GM19099 (cell line): ENCODE results near the gene WDR7.

Experiments
- POLR2A ChIP-seq: IDR thresholded peaks from 3 replicates; pipeline ENCODE4 v1.6.1; 2011; ENCODE audit warnings: low read depth; ENCODE audit not compliant: insufficient read length; ENCODE audit errors: extremely low read depth

Gene WDR7

DNA sequence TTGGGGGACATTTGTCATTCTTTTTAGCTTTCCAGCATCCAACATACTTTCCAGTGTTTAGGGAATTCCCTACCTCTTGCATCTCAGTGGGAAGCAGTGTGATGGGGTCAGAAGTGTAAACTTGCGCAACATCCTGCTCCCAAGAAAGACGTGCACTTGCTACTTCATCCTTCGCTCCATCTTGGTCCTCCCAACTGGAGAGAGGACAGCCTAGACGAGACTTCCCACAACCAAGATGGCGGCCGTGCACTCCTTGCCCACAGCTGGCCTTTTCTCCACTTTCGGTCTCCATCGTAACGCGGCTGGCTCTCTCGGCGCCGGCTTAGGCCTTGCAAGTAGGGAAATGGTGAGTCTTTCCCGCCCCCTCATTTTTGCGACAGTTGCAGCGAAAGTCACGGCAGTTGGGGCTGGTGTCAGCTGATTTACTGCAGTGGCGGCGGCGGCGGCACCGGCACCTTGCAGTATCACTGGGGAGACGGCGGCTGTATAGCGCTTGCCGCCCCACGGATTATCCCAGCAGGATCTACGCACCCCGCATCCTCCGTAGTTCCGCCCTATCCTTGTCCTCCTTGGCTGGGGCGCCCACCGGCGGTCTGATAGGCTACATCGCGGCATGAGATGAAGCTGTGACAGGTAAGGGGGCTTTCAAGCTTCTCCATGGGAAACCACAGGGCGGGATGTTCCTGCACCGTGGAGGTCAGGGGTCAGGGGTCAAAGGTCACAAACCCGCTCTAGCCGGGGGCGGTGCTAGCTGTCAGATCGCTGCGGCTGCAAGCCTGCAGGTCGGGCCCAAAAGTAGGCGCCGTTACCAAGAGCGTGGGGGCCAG lies at the start of gene WDR7:
TSS of gene WDR7 (plus strand) at position 416 of the 827 bp plus-strand sequence. CDS start 21,157 bp downstream, outside the sequence.
- peak; percentile 73 for TF ChIP-seq POLR2A

DNA sequence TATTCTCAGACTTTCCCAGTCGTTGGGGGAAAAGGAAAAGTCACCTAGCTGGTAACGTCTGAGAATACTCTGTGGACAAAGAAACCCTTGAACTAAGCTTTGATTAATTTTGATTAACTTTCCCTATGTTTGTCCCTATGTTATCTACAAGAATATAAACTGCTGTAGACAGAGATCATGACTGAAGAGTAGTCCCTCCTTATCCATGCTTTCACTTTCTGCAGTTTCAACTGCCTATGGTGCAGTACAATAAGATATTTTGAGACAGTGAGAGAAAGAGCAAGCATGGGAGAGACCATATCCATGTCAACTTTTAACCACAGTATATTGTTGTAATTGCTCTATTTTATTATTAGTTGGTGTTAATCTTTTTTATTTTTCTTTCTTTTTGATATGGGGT lies 44.5 kb upstream of the WDR7 start:
- TF ChIP-seq POLR2A = no peak

DNA sequence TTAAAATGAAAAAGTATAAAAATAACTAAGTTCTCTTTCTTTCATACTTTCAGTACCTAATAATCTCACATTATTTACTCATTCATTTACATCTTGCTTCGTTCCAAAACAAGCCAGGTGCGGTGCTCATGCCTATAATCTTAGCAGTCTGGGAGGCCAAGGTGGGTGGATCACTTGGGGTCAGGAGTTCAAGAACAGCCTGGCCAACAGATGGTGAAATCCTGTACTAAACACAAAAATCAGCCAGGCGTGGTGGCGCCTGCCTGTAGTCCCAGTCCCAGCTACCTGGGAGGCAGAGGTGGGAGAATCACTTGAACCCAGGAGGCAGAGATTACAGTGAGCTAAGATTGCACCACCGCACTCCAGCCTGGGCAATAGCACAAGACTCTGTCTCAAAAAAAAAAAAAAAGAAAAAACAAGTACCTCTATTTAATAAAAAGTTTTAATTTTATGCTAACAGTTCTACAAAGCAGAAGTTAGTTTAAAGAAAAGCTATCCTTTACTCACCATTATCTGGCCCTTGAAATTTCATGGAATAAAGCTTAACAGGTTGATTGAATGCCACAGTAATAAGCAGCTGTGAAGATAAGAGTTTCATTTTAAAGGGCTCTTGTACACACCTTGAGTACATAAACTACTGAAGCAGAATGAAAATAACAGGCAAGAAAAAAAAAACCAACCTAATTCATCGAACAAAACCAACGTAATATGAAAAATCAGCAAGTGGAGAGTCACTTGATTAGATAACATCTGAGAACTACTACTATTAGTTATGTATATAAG lies 35.2 kb upstream of the WDR7 start:
- TF ChIP-seq POLR2A = no peak

DNA sequence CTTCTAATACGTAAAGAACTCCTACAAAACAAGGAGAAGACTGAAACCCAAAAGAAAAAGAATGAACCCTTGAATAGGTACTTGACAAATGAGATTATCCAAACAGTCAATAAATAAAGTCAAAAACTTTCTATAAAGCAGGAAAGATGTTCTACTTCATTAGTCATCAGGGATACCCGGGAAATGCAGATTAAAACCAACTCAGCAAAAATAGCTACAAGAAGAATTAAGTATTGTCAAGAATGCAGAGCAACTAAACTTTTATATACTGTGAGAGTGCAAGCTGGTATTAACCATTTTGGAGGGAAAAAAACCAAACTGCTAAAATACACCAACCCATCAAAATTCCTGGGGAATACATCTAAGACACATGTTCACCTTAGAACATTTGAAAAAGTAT lies 23.2 kb upstream of the WDR7 start:
- TF ChIP-seq POLR2A = no peak

DNA sequence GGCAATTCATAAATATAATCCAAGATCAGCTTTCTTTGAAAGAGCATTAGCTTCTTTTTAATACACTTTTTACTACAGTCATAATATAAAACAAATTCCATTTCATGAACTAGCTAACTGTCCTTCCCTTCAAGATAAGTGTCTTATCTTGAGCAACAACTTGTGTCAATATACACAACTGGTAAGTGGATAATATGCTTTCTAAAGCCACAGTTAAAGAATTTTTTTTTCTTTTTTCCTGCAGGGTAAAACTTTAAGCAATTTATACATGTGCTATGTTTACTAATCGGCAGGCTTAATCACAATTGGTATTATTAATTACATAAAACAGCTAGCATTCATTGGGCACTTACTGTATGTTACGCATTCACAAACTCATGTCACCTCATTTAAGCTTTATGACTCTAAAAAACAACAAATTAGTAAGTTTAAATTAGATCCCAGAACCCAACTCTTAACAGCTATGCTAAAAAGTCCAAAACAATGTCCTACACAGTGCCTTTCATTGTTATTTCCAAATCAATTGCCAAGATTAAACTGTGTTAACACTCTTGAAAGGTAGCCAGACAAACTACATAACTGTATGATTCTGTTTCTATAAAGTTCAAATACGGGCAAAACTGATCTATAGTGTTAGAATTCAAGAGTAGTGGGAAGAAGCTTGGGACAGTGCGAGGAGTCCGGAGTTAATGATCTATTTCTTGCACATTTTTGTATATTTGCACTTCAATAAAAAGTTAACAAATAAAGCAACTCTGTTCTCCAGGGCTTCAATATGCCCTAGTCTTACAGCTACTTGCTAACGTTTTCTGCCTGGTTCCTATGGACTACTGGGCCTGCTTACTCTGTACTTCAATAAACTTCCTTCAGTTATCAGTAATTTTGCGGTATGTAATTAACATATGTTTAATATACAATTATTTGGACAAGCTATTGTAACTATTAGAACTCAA lies 18.8 kb upstream of the WDR7 start:
- TF ChIP-seq POLR2A = no peak

DNA sequence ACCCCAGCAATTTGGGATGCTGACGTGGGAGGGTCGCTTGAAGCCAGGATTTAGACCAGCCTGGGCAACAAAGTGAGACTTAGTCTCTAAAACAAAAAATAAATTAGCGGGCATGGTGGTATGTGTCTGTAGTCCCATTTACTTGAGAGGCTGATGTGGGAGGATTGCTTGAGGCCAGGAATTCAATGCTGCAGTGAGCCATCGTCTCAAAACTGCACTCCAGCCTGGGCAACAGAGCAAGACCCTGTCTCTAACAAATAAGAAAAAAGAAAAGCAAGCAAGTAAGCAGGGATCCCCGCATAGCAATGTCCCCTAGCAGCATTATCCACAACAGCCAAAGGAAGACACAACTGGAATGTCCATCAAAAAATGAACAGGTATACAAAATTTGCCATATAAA lies 16.2 kb upstream of the WDR7 start:
- TF ChIP-seq POLR2A = no peak

DNA sequence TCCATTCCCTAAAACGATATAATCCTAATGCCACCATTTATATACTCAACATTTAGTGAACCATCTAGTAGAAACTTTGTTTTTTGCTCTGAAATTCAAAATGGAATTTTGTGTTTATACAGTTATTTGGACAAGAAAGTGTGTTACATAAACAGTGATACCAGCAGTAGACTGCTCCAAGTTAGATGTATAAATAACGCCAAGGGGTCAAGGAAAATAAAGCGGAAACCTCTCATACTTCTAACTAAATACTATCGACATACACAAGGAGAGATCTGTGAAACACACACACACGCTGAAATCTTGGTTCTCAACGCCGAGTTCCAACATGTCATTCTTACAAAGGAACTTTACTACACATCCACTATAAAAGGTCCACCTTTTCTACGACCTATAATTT lies 14.0 kb upstream of the WDR7 start:
- TF ChIP-seq POLR2A = no peak

DNA sequence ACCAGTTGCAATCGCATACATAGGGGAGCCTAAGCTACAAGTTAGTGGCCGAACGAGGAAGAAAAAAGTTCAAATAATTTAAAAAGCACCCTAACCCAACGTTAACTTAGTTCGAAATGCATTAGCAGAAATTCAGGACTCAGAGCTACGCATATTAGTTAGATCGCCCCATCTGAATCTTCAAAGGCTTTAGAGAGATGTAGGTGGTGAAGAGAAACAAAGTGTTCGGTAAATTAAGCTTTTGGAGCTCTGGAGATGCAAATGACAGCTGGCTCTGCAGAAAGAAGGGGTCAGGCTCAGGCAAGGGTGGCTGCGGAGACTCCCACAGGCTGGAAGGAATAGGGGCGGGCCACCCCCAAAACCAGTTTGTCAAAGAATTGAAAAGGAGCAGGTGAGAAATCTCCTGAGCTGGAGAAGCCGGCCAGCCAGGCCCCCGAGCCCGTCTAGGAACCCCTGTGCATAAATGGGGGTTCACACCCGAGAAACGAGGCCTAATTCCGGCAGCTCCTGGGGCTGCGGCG lies 13.4 kb upstream of the WDR7 start:
- no peak for TF ChIP-seq POLR2A

DNA sequence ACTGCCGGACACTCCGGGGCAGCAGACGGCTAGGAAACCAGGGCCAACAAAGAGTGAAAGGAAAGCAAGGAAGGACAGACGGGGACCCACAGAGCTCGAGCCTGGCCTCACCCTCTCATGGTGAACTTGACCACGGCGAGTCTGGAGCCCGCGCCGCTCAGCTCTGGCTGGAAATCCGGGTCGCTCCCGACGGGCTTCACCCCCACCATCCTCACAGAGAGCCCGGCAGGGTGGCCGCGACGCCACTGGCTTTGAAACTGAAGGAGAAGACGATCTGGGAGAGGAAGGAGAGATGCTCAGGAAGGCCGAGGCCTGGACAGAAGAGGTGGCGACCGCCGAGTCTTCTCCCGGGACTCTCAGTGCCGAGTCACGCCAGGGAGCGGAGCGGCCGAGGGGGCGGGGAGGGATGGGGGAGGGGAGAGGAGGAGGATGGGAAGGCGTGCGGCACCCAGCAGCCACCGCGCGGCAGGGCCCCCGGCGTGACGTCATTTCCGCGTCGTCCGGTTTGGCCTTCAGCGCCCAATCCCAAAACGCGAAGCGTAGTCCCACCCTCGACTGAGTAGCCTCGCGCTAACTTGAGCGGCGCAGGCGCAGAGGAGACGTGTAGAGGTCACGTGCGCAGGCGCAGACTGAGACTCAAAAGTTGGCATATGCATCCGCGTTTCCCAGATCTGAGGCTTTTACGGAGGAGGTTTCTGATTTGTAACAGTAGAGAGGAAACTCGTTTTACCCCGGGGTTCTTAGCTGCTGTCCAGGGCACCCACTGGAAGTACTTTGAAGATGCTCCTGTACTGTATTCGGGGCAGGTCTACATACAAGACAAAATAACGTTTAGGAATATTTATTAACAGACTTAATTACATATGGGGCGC lies 12.7 kb upstream of the WDR7 start, which contains the start of gene TXNL1:
TSS of gene TXNL1 (minus strand) at position 361 of the 872 bp plus-strand sequence. CDS start at position 209, 152 bp downstream.
- peak; percentile 89 for TF ChIP-seq POLR2A

DNA sequence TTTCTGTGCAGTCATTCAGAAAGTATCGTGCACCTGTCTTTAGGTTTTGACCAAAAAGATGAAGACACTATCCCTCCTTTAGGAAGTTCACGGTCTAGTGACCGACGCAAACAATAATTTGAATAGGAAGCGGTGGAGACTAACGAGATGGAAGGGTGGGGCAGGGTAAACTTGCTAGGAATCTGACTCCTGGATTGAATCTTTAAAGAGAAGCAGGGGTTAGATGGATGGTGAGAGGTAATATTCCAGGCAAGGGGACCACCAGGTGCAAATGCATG lies 12.1 kb upstream of the WDR7 start:
- no peak for TF ChIP-seq POLR2A

DNA sequence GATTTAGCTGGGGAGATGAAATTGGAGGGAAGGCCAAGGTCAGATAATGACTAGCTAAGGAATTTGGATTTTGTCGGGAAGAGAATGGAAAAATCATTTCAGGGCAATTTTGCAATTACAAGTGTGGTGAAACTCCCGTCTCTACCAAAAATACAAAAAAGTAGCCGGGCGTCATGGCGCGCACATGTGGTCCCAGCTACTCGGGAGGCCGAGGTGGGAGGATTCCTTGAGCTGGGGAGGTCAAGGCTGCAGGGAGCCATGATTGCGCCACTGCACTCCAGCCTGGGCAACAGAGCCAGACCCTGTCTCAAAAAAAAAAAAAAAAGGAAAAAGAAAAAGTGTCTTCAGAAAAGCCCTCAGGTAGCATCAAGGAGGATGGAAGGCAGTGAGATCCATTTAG lies 11.6 kb upstream of the WDR7 start:
- no peak for TF ChIP-seq POLR2A

DNA sequence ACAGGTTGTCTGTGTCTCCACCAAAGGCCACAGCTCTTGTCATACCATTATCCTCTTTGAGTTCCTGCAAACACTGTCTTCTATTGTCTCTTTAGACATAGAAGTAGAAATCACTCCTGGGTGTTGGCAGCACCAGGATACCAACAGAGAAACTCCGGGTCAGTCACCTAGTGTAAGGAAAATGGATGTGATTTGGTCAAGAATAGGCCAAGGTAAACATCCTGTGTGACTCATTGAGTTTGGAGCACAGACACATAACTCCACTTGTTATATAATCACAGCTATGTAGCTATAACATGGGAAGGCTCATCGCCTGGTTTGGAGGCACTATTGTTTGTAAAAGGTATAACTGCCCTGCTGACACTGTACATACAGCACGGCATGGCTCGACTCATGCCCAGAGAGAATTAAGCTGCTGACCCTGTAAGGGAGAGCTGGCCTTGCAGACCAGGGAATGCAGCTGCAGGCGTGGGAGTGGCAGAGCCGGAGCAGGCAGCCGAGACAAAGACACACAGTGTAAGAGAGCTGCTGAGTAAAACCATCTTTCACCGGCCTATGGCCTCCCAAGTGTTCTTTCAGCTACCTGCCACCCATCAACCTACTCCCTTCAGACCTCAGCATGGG lies 9.3 kb upstream of the WDR7 start:
- TF ChIP-seq POLR2A = no peak

DNA sequence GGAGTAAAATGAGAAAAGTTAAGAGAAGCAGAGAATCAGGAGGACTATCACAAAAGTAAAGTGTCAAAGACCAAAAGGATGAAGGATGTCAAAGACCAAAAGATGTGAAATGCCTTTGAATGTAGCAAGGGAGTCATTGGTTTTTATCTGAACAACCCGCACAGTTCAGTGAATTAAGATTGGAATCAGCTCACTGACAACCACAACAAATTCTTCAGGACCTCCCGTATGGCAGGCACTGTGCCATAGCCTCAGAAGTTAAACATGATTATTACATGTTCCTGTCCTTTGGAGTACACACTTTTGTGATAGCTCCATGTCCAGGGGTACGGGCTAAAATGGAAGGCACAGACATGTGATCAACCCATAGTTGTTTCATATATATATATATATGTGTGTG lies 7.8 kb upstream of the WDR7 start:
- TF ChIP-seq POLR2A = no peak

DNA sequence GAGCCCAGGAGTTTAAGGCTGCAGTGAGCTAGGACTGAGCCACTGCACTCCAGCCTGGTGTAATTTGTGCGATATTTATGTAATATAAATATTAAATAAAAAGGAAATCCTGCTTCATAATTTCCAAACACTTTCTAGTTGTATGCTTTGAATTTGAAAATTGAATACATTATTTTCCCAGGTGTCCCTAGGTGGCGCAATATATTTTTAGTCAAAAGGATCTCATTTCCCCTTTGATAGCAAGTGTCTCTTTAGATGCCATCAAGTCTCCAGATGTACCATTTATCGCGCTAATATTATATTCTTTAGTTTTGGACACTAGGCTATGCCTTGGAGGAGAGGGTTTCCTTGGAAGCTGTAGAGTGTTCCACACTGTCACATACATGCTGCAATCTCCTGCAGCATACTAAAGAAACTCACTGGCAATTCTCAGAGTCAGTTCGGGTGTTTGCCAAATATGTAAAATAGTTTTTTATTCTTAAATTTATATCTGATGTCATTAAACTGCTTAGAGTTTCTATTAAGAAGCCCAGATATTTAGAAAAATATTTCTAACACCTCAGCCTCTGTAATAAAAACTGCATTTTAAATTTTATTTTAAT lies 5.6 kb upstream of the WDR7 start:
- TF ChIP-seq POLR2A = no peak

DNA sequence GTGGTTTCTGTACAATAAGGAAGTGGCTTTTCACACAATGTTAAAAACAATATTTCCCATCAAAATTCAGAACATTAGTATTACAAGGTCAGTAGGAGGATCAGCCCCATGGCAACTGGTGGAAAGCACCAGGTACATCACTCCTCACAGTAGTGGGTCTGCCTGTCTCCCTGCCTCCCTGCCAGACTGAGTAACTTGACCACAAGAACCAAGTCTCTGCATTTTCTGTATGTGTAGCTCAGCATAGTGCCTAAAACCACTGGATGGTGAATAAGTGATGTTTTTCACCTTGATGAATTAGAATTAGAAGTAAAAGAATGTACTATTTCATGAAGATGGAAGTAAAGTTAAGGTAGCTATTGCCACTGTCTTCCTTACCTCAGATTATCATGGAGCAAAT lies 4.1 kb upstream of the WDR7 start:
- no peak for TF ChIP-seq POLR2A
